SK-N-SH treated with all-trans-retinoic acid at 6 μM for 48 hours (cell line): ENCODE results near the gene TBC1D9B.

Experiments
- ATAC-seq: fragments of 200-7000 bp; cut with Tn5 transposase; 3 replicates; pipeline ENCODE4 v1.9.1; 2020; ENCODE audit warnings: mild to moderate bottlenecking, moderate library complexity
- ARNTL ChIP-seq: fragments of 450-650 bp; formaldehyde crosslinking; IDR thresholded peaks from 2 replicates; pipeline ENCODE4 v1.5.0; 2020; ENCODE audit warnings: low read depth, mild to moderate bottlenecking, moderate library complexity, borderline replicate concordance
- BACH2 ChIP-seq: fragments of 250-450 bp; sonication (Bioruptor Pico); IDR thresholded peaks from 2 replicates; pipeline ENCODE4 v1.9.0; 2021; ENCODE audit warnings: mild to moderate bottlenecking, borderline replicate concordance
- CSDC2 ChIP-seq: fragments of 250-450 bp; sonication (Bioruptor Pico); IDR thresholded peaks from 2 replicates; pipeline ENCODE4 v1.5.0; 2020; ENCODE audit warnings: mild to moderate bottlenecking, moderate library complexity
- CSRNP3 ChIP-seq: fragments of 250-450 bp; sonication (Bioruptor Pico); IDR thresholded peaks from 2 replicates; pipeline ENCODE4 v1.5.1; 2021; ENCODE audit warnings: mild to moderate bottlenecking, moderate library complexity
- GLIS3 ChIP-seq: fragments of 250-450 bp; sonication (Bioruptor Pico); IDR thresholded peaks from 2 replicates; pipeline ENCODE4 v1.5.0; 2020; ENCODE audit warnings: mild to moderate bottlenecking, moderate library complexity
- ISL1 ChIP-seq: fragments of 250-450 bp; sonication (Bioruptor Pico); IDR thresholded peaks from 2 replicates; pipeline ENCODE4 v2.1.2; 2022; ENCODE audit warnings: mild to moderate bottlenecking, moderate library complexity
- OSR1 ChIP-seq: fragments of 250-450 bp; sonication (Bioruptor Pico); IDR thresholded peaks from 2 replicates; pipeline ENCODE4 v1.8.0; 2022; ENCODE audit warnings: moderate library complexity, mild to moderate bottlenecking, inconsistent platforms
- PPARA ChIP-seq: fragments of 250-450 bp; sonication (Bioruptor Pico); IDR thresholded peaks from 2 replicates; pipeline ENCODE4 v1.5.0; 2020; ENCODE audit warnings: mild to moderate bottlenecking, borderline replicate concordance
- RARB ChIP-seq: fragments of 250-450 bp; sonication (Bioruptor Pico); IDR thresholded peaks from 2 replicates; pipeline ENCODE4 v1.8.0; 2021; ENCODE audit warnings: mild to moderate bottlenecking, moderate library complexity
- TCF4 ChIP-seq: fragments of 250-450 bp; sonication (Bioruptor Pico); IDR thresholded peaks from 2 replicates; pipeline ENCODE4 v1.8.0; 2021; ENCODE audit warnings: mild to moderate bottlenecking, moderate library complexity, borderline replicate concordance
- TOX ChIP-seq: fragments of 250-450 bp; sonication (Bioruptor Pico); IDR thresholded peaks from 2 replicates; pipeline ENCODE4 v1.8.0; 2021; ENCODE audit warnings: mild to moderate bottlenecking, moderate library complexity, borderline replicate concordance
- TSHZ2 ChIP-seq: fragments of 250-450 bp; sonication (Bioruptor Pico); IDR thresholded peaks from 2 replicates; pipeline ENCODE4 v1.5.0; 2020; ENCODE audit warnings: mild to moderate bottlenecking, moderate library complexity
- ZC3H10 ChIP-seq: fragments of 250-450 bp; sonication (Bioruptor Pico); IDR thresholded peaks from 2 replicates; pipeline ENCODE4 v1.5.1; 2021; ENCODE audit warnings: mild to moderate bottlenecking, moderate library complexity
- ZFP3 ChIP-seq: fragments of 250-450 bp; sonication (Bioruptor Pico); IDR thresholded peaks from 2 replicates; pipeline ENCODE4 v1.5.0; 2020; ENCODE audit warnings: mild to moderate bottlenecking, moderate library complexity
- ZFP30 ChIP-seq: fragments of 450-650 bp; formaldehyde crosslinking; IDR thresholded peaks from 2 replicates; pipeline ENCODE4 v1.5.0; 2022; ENCODE audit warnings: mild to moderate bottlenecking, moderate library complexity
- ZNF565 ChIP-seq: fragments of 450-650 bp; formaldehyde crosslinking; conservative IDR thresholded peaks from 2 replicates; pipeline ENCODE4 v1.5.0; 2020; ENCODE audit warnings: low read depth, mild to moderate bottlenecking, moderate library complexity
- ZNF70 ChIP-seq: fragments of 450-650 bp; formaldehyde crosslinking; IDR thresholded peaks from 2 replicates; pipeline ENCODE4 v1.5.0; 2020; ENCODE audit warnings: mild to moderate bottlenecking, moderate library complexity
- ZNF8 ChIP-seq: fragments of 450-650 bp; formaldehyde crosslinking; IDR thresholded peaks from 2 replicates; pipeline ENCODE4 v1.5.0; 2020; ENCODE audit warnings: mild to moderate bottlenecking, moderate library complexity
- TF ChIP-seq, protein P1 (sequence below): fragments of 250-450 bp; sonication (Bioruptor Pico); IDR thresholded peaks from 2 replicates; pipeline ENCODE4 v1.8.0; 2021; ENCODE audit warnings: low read depth, mild to moderate bottlenecking, moderate library complexity, borderline replicate concordance
- TF ChIP-seq, protein P2 (sequence below): fragments of 250-450 bp; sonication (Bioruptor Pico); IDR thresholded peaks from 2 replicates; pipeline ENCODE4 v1.5.1; 2020; ENCODE audit warnings: low read depth, mild to moderate bottlenecking, moderate library complexity
- TF ChIP-seq, protein P3 (sequence below): fragments of 250-450 bp; sonication (Bioruptor Pico); IDR thresholded peaks from 2 replicates; pipeline ENCODE4 v1.8.0; 2020; ENCODE audit warnings: mild to moderate bottlenecking, moderate library complexity, borderline replicate concordance

Gene TBC1D9B

GRCh38 chr5:179930788-179931473 lies 23.2 kb upstream of the TBC1D9B start:
- ATAC-seq, result no peak

DNA sequence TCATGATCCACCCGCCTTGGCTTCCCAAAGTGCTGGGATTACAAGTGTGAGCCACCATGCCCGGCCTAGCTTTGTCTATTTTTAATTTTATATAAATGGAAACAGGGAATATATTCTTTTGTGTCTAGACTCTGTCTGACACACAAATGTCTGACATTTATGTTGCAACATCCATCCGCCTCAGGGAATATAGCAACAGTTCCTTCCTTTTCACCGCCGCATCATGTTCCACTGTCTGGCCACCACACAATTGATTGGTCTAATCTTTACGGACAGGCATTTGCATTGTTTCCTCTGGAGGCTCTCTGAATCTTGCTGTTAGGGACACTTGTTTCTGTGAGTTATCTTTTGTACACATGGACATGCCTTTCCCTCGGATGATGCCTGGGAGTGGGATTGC lies 20.1 kb upstream of the TBC1D9B start:
- TF ChIP-seq BACH2 (CRISPR knock-in tag) (no peak), ZNF8 (no peak), OSR1 (no peak)
- ATAC-seq, result no peak

More at GRCh38 chr5:179930788-179931473, 23.2 kb upstream of the TBC1D9B start:
- TF ChIP-seq ISL1 (no peak), CSRNP3 (CRISPR knock-in tag) (no peak), GLIS3 (CRISPR knock-in tag) (no peak), CSDC2 (CRISPR knock-in tag) (no peak)

DNA sequence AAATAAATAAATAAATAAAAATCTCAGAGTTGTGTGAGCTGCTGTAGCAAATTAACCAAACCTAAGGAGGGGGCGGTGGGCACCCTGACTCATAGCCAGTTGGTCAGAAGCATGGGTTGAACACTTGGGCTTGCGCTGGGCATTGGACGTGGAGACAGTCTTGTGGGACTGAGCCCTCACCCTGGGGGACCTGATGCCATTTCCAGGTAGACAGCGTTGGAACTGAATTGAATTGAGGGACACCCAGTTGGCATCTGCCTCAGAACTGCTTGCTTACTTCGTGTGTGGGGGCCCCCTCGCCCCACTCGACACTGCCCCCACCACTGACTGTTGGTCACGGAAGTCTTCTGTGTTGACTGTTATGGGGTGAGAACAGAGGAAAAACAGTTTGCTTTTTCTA lies 19.0 kb upstream of the TBC1D9B start:
- ATAC-seq, result no peak
- TF ChIP-seq, protein P1, sequence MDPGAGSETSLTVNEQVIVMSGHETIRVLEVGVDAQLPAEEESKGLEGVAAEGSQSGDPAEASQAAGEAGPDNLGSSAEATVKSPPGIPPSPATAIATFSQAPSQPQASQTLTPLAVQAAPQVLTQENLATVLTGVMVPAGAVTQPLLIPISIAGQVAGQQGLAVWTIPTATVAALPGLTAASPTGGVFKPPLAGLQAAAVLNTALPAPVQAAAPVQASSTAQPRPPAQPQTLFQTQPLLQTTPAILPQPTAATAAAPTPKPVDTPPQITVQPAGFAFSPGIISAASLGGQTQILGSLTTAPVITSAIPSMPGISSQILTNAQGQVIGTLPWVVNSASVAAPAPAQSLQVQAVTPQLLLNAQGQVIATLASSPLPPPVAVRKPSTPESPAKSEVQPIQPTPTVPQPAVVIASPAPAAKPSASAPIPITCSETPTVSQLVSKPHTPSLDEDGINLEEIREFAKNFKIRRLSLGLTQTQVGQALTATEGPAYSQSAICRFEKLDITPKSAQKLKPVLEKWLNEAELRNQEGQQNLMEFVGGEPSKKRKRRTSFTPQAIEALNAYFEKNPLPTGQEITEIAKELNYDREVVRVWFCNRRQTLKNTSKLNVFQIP (CRISPR knock-in tag), result no peak
- TF ChIP-seq PPARA (CRISPR knock-in tag), result no peak
- TF ChIP-seq ZFP30 (CRISPR knock-in tag), result no peak
- TF ChIP-seq, protein P2, sequence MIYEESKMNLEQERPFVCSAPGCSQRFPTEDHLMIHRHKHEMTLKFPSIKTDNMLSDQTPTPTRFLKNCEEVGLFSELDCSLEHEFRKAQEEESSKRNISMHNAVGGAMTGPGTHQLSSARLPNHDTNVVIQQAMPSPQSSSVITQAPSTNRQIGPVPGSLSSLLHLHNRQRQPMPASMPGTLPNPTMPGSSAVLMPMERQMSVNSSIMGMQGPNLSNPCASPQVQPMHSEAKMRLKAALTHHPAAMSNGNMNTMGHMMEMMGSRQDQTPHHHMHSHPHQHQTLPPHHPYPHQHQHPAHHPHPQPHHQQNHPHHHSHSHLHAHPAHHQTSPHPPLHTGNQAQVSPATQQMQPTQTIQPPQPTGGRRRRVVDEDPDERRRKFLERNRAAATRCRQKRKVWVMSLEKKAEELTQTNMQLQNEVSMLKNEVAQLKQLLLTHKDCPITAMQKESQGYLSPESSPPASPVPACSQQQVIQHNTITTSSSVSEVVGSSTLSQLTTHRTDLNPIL (CRISPR knock-in tag), result no peak
- no peak for TF ChIP-seq TSHZ2 (CRISPR knock-in tag)
- no peak for TF ChIP-seq ZNF8
- TF ChIP-seq TOX (CRISPR knock-in tag), result no peak
- no peak for TF ChIP-seq ZC3H10 (CRISPR knock-in tag)
- no peak for TF ChIP-seq ISL1
- TF ChIP-seq CSDC2 (CRISPR knock-in tag), result no peak
- no peak for TF ChIP-seq RARB (CRISPR knock-in tag)
- no peak for TF ChIP-seq TCF4 (CRISPR knock-in tag)
- TF ChIP-seq ZFP3 (CRISPR knock-in tag), result no peak
- no peak for TF ChIP-seq ZNF70
- TF ChIP-seq, all 23 proteins: peak for 0

DNA sequence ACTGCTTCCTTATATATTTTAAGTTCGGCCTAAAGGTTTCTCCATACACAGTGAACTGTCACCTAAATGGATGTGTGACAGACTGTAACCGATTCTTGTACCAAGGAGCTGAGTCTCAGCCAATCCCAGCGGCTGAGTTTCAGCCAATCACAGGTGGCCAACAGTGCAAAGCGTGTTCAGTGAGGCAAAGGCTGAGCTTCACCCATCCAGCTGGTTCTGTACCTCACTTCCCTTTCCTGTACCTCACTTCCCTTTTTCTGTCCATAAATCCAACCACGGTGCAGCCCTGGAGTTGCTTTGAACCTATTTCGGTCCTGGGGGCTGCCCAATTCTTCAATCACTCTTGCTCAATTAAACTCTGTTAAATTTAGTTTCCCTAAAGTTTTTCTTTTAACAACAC lies 15.7 kb upstream of the TBC1D9B start:
- no peak for TF ChIP-seq ZFP30 (CRISPR knock-in tag)
- TF ChIP-seq ARNTL, result no peak
- TF ChIP-seq CSRNP3 (CRISPR knock-in tag), result no peak
- TF ChIP-seq ZNF565 (CRISPR knock-in tag), result no peak
- no peak for TF ChIP-seq RARB (CRISPR knock-in tag)
- TF ChIP-seq, protein P3, sequence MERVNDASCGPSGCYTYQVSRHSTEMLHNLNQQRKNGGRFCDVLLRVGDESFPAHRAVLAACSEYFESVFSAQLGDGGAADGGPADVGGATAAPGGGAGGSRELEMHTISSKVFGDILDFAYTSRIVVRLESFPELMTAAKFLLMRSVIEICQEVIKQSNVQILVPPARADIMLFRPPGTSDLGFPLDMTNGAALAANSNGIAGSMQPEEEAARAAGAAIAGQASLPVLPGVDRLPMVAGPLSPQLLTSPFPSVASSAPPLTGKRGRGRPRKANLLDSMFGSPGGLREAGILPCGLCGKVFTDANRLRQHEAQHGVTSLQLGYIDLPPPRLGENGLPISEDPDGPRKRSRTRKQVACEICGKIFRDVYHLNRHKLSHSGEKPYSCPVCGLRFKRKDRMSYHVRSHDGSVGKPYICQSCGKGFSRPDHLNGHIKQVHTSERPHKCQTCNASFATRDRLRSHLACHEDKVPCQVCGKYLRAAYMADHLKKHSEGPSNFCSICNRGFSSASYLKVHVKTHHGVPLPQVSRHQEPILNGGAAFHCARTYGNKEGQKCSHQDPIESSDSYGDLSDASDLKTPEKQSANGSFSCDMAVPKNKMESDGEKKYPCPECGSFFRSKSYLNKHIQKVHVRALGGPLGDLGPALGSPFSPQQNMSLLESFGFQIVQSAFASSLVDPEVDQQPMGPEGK (CRISPR knock-in tag), result no peak
- TF ChIP-seq PPARA (CRISPR knock-in tag), result no peak
- no peak for TF ChIP-seq BACH2 (CRISPR knock-in tag)
- TF ChIP-seq TOX (CRISPR knock-in tag), result no peak
- no peak for TF ChIP-seq ISL1
- no peak for ATAC-seq
